Fibroblast of lung (primary cell): ENCODE data around the gene TP53I11.

Experiments used
- CTCF ChIP-seq, 2 donors: IDR thresholded peaks in 1 of 2; conservative IDR thresholded peaks in 1 of 2; 1 replicate in 1 of 2; 2 replicates in 1 of 2; pipeline ENCODE4 v1.5.1; 2011 to 2012; ENCODE audit warnings: low read length in 2 of 2, control low read depth in 1 of 2, inconsistent platforms in 1 of 2, low read depth in 1 of 2, mild to moderate bottlenecking in 1 of 2
- EZH2 ChIP-seq: IDR thresholded peaks from 2 replicates; pipeline ENCODE4 v1.5.1; 2012; ENCODE audit warnings: low read length, control low read depth, mild to moderate bottlenecking; ENCODE audit errors: missing control alignments

- no peak for TF ChIP-seq CTCF (conservative IDR thresholded peaks at IDR 0.05 in 1 of 2, IDR thresholded peaks at IDR 0.05 in 1 of 2; ENCODE audit: low read depth in 1 of 2, low read length in 2 of 2)
- TF ChIP-seq EZH2, result no peak
Measured at GRCh38 chr11:44934110-44934509, 16.6 kb downstream of the TP53I11 start.
